Panc1 (cell line): ENCODE measurements around the gene AGPAT4. TPM values are rescaled to one million over a fixed set of nuclear protein-coding genes. Genes with fewer than 3 reads are reported as not detected.

Experiments
- ATAC-seq: fragments of 200-7000 bp; cut with Tn5 transposase; 2 replicates; pipeline ENCODE4 v1.9.1; 2020; ENCODE audit warnings: mild to moderate bottlenecking, moderate library complexity
- BruUV-seq: library from RNA; stranded (reverse); fragments of 400-500 nt; replicated peaks from 2 replicates; lab custom pipeline; 2021; lab: Mats Ljungman, UMichigan
- CTCF ChIA-PET: fragments of 300-600 bp; sonication (Branson Sonifier 250); formaldehyde crosslinking; loops from one replicate; lab custom pipeline; 2022; ENCODE audit warnings: antibody characterized with exemption; lab: Charles Lee
- POLR2A ChIA-PET: fragments of 300-600 bp; sonication (Branson Sonifier 250); formaldehyde crosslinking; loops from one replicate; lab custom pipeline; 2022; ENCODE audit warnings: antibody characterized with exemption; lab: Charles Lee
- DNase-seq: peaks from one replicate; pipeline ENCODE4 v3.0.0-alpha.2; 2010; ENCODE audit warnings: low read depth, low spot score
- H3K27ac ChIP-seq: 2 replicates; pipeline ENCODE4 v1.5.1; 2011; ENCODE audit warnings: mild to moderate bottlenecking, low read length, inconsistent platforms
- H3K27me3 ChIP-seq: fragments of 200-500 bp; sonication (Bioruptor generic); 2 replicates; pipeline ENCODE4 v1.6.0; 2014; ENCODE audit warnings: low read length, inconsistent platforms; ENCODE audit not compliant: control insufficient read depth, insufficient read depth
- H3K36me3 ChIP-seq: fragments of 200-500 bp; sonication (Bioruptor generic); 2 replicates; pipeline ENCODE4 v1.5.1; 2014; ENCODE audit warnings: inconsistent platforms, mild to moderate bottlenecking, low read length, moderate library complexity; ENCODE audit not compliant: control insufficient read depth, insufficient read depth
- H3K4me1 ChIP-seq: 2 replicates; pipeline ENCODE4 v1.5.1; 2011; ENCODE audit warnings: inconsistent platforms, mild to moderate bottlenecking, low read length, moderate library complexity; ENCODE audit not compliant: control insufficient read depth, insufficient read depth
- H3K4me3 ChIP-seq, 2 experiments: 2 replicates each; pipeline ENCODE4 v1.5.1; 2011 to 2012; ENCODE audit warnings: low read depth in 2 of 2, low read length in 2 of 2, mild to moderate bottlenecking in 2 of 2, inconsistent platforms in 1 of 2, moderate library complexity in 1 of 2
- H3K9me3 ChIP-seq: fragments of 200-500 bp; sonication (Bioruptor generic); 2 replicates; pipeline ENCODE4 v1.5.1; 2014; ENCODE audit warnings: low read depth, mild to moderate bottlenecking, inconsistent platforms, low read length, moderate library complexity; ENCODE audit not compliant: control insufficient read depth, insufficient read depth
- CTCF ChIP-seq: fragments of 450-650 bp; IDR thresholded peaks from 2 replicates; pipeline ENCODE4 v1.5.1; 2017; ENCODE audit warnings: mild to moderate bottlenecking
- POLR2AphosphoS5 ChIP-seq: IDR thresholded peaks from 2 replicates; pipeline ENCODE4 v1.6.1; 2012; ENCODE audit warnings: mild to moderate bottlenecking, low read depth, low read length, moderate library complexity
- REST ChIP-seq, 2 experiments: IDR thresholded peaks; 2 replicates each; pipeline ENCODE4 v1.6.1; 2011 to 2012; ENCODE audit warnings: low read depth in 2 of 2, control low read depth in 1 of 2, low read length in 1 of 2, mild to moderate bottlenecking in 1 of 2, moderate library complexity in 1 of 2; ENCODE audit not compliant: insufficient read depth in 1 of 2
- SIN3A ChIP-seq: IDR thresholded peaks from 2 replicates; pipeline ENCODE4 v1.6.1; 2012; ENCODE audit warnings: low read depth, mild to moderate bottlenecking, low read length, moderate library complexity, borderline replicate concordance; ENCODE audit not compliant: insufficient read depth
- TCF7L2 ChIP-seq: IDR thresholded peaks from 2 replicates; pipeline ENCODE4 v1.6.1; 2011; ENCODE audit warnings: mild to moderate bottlenecking, low read depth, low read length, inconsistent platforms
- in situ Hi-C: cut with HindIII; loops from 2 replicates; pipeline ENCODE4 v1.10.0; 2016; ENCODE audit warnings: low sequenced_read_pairs, low pct_unique_long_range_greater_than_20kb
- intact Hi-C: fragments of 100-400 bp; cut with micrococcal nuclease; formaldehyde crosslinking; loops from one replicate; pipeline ENCODE4 v1.10.0; 2022; ENCODE audit not compliant: unreplicated experiment
- total RNA-seq: library from RNA; stranded (reverse); gene quantifications from one replicate; pipeline ENCODE4 v1.2.1, GENCODE V29; 2021; ENCODE audit not compliant: unreplicated experiment

AGPAT4 gene
- total RNA-seq, 1 experiment from 2014 or later = 12.9 TPM

DNA sequence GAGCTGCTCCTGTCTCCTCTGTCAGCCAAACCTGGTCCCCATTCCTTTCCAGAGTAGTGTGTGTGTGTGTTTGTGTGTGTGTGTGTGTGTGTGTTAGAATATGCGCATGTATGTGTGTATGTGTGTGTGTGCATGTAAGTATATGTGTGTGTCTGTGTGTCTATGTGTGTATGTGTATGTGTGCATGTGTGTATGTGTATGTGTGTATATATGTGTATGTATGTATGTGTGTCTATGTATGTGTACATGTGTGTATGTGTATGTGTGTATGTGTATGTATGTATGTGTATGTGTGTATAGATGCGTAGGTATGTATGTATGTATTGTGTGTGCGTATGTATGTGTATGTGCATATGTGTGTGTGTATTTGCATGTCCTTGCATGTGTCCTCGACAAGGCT, 79.5 kb downstream of the AGPAT4 start:
- Histone ChIP-seq H3K9me3 (peaks cover 6% of the 10 kb centered on the region; the same call in 1 of the 2 replicates), H3K4me1 (no peaks in the 10 kb centered on the region), H3K27ac (no peak overlapping the region), H3K27me3 (no peaks in the 10 kb centered on the region), H3K4me3 (no peak overlapping the region), H3K36me3 (no peaks in the 10 kb centered on the region)
- ChIA-PET POLR2A (no interaction called here), CTCF (interaction anchor here (0.6 kb wide), 1 partner anchor 679 kb away, joined by 3 read pairs; no protein-coding TSS in a partner anchor)
- ATAC-seq (no peak), DNase-seq (no peak)
- BruUV-seq = no TSS peak
- intact Hi-C loops = no loop called here
- in situ Hi-C loops = no loop called here
- TF ChIP-seq SIN3A (no peak), CTCF (no peak), POLR2AphosphoS5 (no peak), TCF7L2 (no peak), REST (IDR thresholded peaks at IDR 0.05; ENCODE audit: insufficient read depth in 1 of 2, low read depth in 2 of 2, low read length in 1 of 2) (no peak)

DNA sequence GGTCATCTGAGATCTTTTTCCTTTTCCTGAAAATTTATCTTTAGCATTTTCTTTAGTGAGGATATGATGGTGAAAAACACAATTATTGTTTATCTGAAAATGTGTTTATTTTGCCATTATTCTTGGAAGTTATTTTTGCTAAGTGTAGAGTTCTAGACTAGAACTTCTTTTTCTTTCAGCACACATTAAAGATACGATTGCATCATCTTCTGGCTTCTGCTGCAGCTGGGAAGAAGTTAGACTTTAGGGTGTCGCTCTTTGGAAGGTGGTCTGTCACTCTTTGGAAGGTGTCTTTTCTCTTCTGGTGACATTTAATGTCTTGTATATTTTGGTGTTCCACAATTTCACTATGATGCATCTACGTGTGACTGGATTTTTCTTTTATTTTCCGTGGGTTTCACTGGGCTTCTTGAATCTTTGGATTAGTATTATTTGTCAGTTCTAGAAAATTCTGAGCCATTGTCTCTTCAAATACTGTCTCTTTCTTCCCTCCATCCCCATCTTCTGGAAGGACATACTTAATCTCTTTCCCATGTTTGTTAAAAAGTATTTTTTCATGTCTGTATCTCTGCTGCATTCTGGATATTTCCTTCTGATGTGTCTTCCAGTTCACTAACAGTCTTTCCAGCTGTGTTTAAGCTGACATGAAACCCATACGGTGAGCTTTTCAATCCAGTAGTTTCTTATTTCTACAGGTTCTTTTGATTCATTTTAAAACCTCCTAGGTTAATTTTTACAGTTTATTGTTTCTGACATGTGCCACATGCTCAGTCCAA, 81.0 kb downstream of the AGPAT4 start:
- H3K9me3 ChIP-seq = peaks cover 6% of the 10 kb centered on the region; the same call in 1 of the 2 replicates
- DNase-seq (no peak), ATAC-seq (no peak)
- ChIA-PET POLR2A (no interaction called here), CTCF (no interaction called here)
- no peaks in the 10 kb centered on the region for H3K4me1 ChIP-seq
- no peaks in the 10 kb centered on the region for H3K27me3 ChIP-seq
- no peak for TF ChIP-seq CTCF
- TF ChIP-seq SIN3A = no peak
- no peak for TF ChIP-seq REST (IDR thresholded peaks at IDR 0.05; ENCODE audit: insufficient read depth in 1 of 2, low read depth in 2 of 2, low read length in 1 of 2)
- TF ChIP-seq TCF7L2 = no peak
- TF ChIP-seq POLR2AphosphoS5 = no peak
- BruUV-seq = no TSS peak
- intact Hi-C loops = no loop called here
- H3K27ac ChIP-seq = no peak overlapping the region
- H3K36me3 ChIP-seq = no peaks in the 10 kb centered on the region
- in situ Hi-C loops = no loop called here
- H3K4me3 ChIP-seq = no peak overlapping the region
